Measurements from ENCODE around the gene AUTS2. TPM values are rescaled to one million over a fixed set of nuclear protein-coding genes. Genes with fewer than 3 reads are reported as not detected.

Gene AUTS2
- total RNA-seq, 1 experiment from 2014 or later, result 42.1 TPM

- no peak overlapping the region for H3K4me3 ChIP-seq (ENCODE audit: low read depth, low read length, poor library complexity, severe bottlenecking)
- no peak for DNase-seq (ENCODE audit: low spot score)
- H3K36me3 ChIP-seq (ENCODE audit: insufficient read depth, low read length, poor library complexity, severe bottlenecking), result no peaks in the 10 kb centered on the region
- ChIA-PET CTCF (no interaction called here), POLR2A (ENCODE audit: low non-redundant PET) (no interaction called here)
- intact Hi-C loops (cut with micrococcal nuclease; ENCODE audit: unreplicated experiment), result no loop called here
- TF ChIP-seq CTCF (conservative IDR thresholded peaks at IDR 0.05; ENCODE audit: low read depth, low read length) (no peak), EZH2 (IDR thresholded peaks at IDR 0.05; ENCODE audit: borderline replicate concordance, low read depth, low read length, poor library complexity, severe bottlenecking) (no peak)
- H3K27me3 ChIP-seq (replicated peaks; ENCODE audit: insufficient read depth, low read depth, low read length, poor library complexity), result no peaks in the 10 kb centered on the region
- BruUV-seq (replicated peaks), result no TSS peak
- H3K9me3 ChIP-seq (ENCODE audit: low read depth, low read length, poor library complexity, severe bottlenecking), result no peaks in the 10 kb centered on the region
- H3K4me1 ChIP-seq (ENCODE audit: insufficient read depth, low read length, poor library complexity, severe bottlenecking), result peaks cover 32% of the 10 kb centered on the region
- H3K27ac ChIP-seq (ENCODE audit: low read depth, low read length, poor library complexity, severe bottlenecking), result no peak overlapping the region
Measured at GRCh38 chr7:69635555-69636185, 37.4 kb downstream of the AUTS2 start.

- no peak for TF ChIP-seq CTCF (conservative IDR thresholded peaks at IDR 0.05; ENCODE audit: low read depth, low read length)
- no peak for TF ChIP-seq EZH2 (IDR thresholded peaks at IDR 0.05; ENCODE audit: borderline replicate concordance, low read depth, low read length, poor library complexity, severe bottlenecking)
Measured at GRCh38 chr7:69638674-69639073, 40.4 kb downstream of the AUTS2 start.

GRCh38 chr7:69640216-69640615 is 41.9 kb downstream of the AUTS2 start:
- POLR2A ChIA-PET (ENCODE audit: low non-redundant PET), result interaction anchor here (0.7 kb wide), 1 partner anchor 23 kb away, joined by 3 read pairs; no protein-coding TSS in a partner anchor
- intact Hi-C loops (cut with micrococcal nuclease; ENCODE audit: unreplicated experiment), result no loop called here
- Histone ChIP-seq H3K9me3 (ENCODE audit: low read depth, low read length, poor library complexity, severe bottlenecking) (no peaks in the 10 kb centered on the region), H3K27ac (ENCODE audit: low read depth, low read length, poor library complexity, severe bottlenecking) (no peak overlapping the region), H3K4me1 (ENCODE audit: insufficient read depth, low read length, poor library complexity, severe bottlenecking) (peaks cover 9% of the 10 kb centered on the region), H3K4me3 (ENCODE audit: low read depth, low read length, poor library complexity, severe bottlenecking) (no peak overlapping the region), H3K27me3 (replicated peaks; ENCODE audit: insufficient read depth, low read depth, low read length, poor library complexity) (no peaks in the 10 kb centered on the region), H3K36me3 (ENCODE audit: insufficient read depth, low read length, poor library complexity, severe bottlenecking) (no peaks in the 10 kb centered on the region)
- DNase-seq (ENCODE audit: low spot score), result no peak
- CTCF ChIA-PET, result no interaction called here
- no TSS peak for BruUV-seq (replicated peaks)
- TF ChIP-seq EZH2 (IDR thresholded peaks at IDR 0.05; ENCODE audit: borderline replicate concordance, low read depth, low read length, poor library complexity, severe bottlenecking), result no peak
- TF ChIP-seq CTCF (conservative IDR thresholded peaks at IDR 0.05; ENCODE audit: low read depth, low read length), result no peak

More at GRCh38 chr7:69638674-69639073, 40.4 kb downstream of the AUTS2 start:
- CTCF ChIA-PET, result no interaction called here
- Histone ChIP-seq H3K36me3 (ENCODE audit: insufficient read depth, low read length, poor library complexity, severe bottlenecking) (no peaks in the 10 kb centered on the region), H3K4me1 (ENCODE audit: insufficient read depth, low read length, poor library complexity, severe bottlenecking) (peaks cover 8% of the 10 kb centered on the region), H3K27ac (ENCODE audit: low read depth, low read length, poor library complexity, severe bottlenecking) (no peak overlapping the region), H3K4me3 (ENCODE audit: low read depth, low read length, poor library complexity, severe bottlenecking) (no peak overlapping the region), H3K9me3 (ENCODE audit: low read depth, low read length, poor library complexity, severe bottlenecking) (no peaks in the 10 kb centered on the region), H3K27me3 (replicated peaks; ENCODE audit: insufficient read depth, low read depth, low read length, poor library complexity) (no peaks in the 10 kb centered on the region)
- intact Hi-C loops (cut with micrococcal nuclease; ENCODE audit: unreplicated experiment), result no loop called here
- no TSS peak for BruUV-seq (replicated peaks)
- POLR2A ChIA-PET (ENCODE audit: low non-redundant PET), result no interaction called here
- DNase-seq (ENCODE audit: low spot score), result no peak

Measured in A673 (cell line).